Stimulated activated CD4-positive, alpha-beta T cell treated with anti-CD3 and anti-CD28 coated beads, Interleukin-1b, Interleukin-23, amount 100 ng/mL, for 1 hour (primary cell): ENCODE measurements around the gene TP53TG3C.
"Not testable (repeated sequence)": the region's sequence is repeated elsewhere in the genome, so short reads cannot be mapped to it uniquely, and the experiment has no call there.

ENCODE experiments used
- DNase-seq, 2 donors: peaks; one replicate each; pipeline ENCODE4 v3.0.0-alpha.2; 2020; ENCODE audit warnings: low read depth in 2 of 2

The TP53TG3C gene, protein sequence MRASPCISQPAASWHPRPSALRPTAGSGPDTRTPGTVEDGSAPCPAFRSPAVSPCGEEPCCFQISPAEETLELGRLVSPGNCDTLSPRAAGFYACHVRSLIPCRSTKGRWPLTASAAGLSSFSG

DNA sequence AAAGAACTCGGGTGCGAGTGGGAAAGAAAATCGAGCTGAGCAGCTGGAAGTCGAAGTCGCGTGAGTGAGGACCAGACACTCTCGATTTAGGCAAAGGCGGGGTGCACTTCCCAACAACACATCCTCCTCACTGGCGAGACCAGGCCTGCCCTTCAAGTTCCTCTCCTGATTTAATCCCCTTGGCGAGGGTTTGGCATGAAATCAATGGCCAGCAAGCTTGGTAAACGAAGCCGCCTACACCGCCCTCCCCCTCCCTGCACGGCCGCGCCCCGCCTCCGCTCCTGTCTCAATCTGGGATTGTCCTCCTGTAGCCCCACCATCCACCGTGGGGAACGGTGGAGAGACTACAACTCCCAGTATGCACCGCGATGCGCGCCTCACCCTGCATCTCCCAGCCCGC is at the start of gene TP53TG3C:
TSS of gene TP53TG3C (plus strand) at position 301 of the 400 bp plus-strand sequence. CDS start at position 369, 68 bp downstream.
- DNase-seq: not testable (repeated sequence)
